GM12878 (cell line): Measurements from ENCODE around the gene CTAGE9. TPM values are rescaled to one million over a fixed set of nuclear protein-coding genes. Genes with fewer than 3 reads are reported as not detected.

Experiments used
- ATAC-seq: fragments of 200-7000 bp; cut with Tn5 transposase; 3 replicates; pipeline ENCODE4 v1.9.1; 2020; ENCODE audit warnings: mild to moderate bottlenecking, moderate library complexity
- BruUV-seq: library from RNA; stranded (reverse); fragments of 400-500 nt; replicated peaks from 2 replicates; lab custom pipeline; 2021; lab: Mats Ljungman, UMichigan
- CTCF ChIA-PET: fragments of 300-600 bp; sonication (Branson Sonifier 250); formaldehyde crosslinking; extraction: SDS; loops from one replicate; lab custom pipeline; 2021; ENCODE audit warnings: inconsistent platforms; lab: Yijun Ruan, JAX
- POLR2A ChIA-PET: fragments of 350-600 bp; formaldehyde crosslinking; extraction: SDS; loops from one replicate; lab custom pipeline; 2021; ENCODE audit warnings: inconsistent platforms; lab: Charles Lee
- RAD21 ChIA-PET: fragments of 300-600 bp; sonication (Branson Sonifier 250); formaldehyde crosslinking; loops from one replicate; lab custom pipeline; 2023; ENCODE audit warnings: antibody characterized with exemption; ENCODE audit not compliant: unreplicated experiment; lab: Charles Lee
- SMC1A ChIA-PET: fragments of 300-600 bp; sonication (Branson Sonifier 250); formaldehyde crosslinking; loops from one replicate; lab custom pipeline; 2023; ENCODE audit not compliant: unreplicated experiment, uncharacterized antibody; lab: Charles Lee
- DNase-seq: peaks from one replicate; pipeline ENCODE4 v3.0.0-alpha.2; 2011; ENCODE audit warnings: low read depth, low spot score
- FAIRE-seq: peaks from 3 replicates; lab custom pipeline; 2011; peaks lifted over from hg19 to GRCh38; lab: Jason Lieb, UNC
- H2AFZ ChIP-seq: 2 replicates; pipeline ENCODE4 v1.6.0; 2011; ENCODE audit warnings: low read depth, low read length, control low read depth; ENCODE audit not compliant: control insufficient read depth
- H3K27ac ChIP-seq: 2 replicates; pipeline ENCODE4 v1.5.1; 2011; ENCODE audit warnings: control low read depth; ENCODE audit not compliant: control insufficient read depth, insufficient read depth
- H3K27me3 ChIP-seq, 2 experiments: replicated peaks in 1 of 2; 2 replicates each; pipeline versions ENCODE4 v1.6.0 to v1.6.1; 2011; ENCODE audit warnings: low read length in 1 of 2; ENCODE audit not compliant: control insufficient read depth in 2 of 2, insufficient read depth in 2 of 2
- H3K36me3 ChIP-seq, 2 experiments: 2 replicates each; pipeline ENCODE4 v1.5.1; 2011; ENCODE audit warnings: low read length in 1 of 2; ENCODE audit not compliant: control insufficient read depth in 2 of 2, insufficient read depth in 2 of 2
- H3K4me1 ChIP-seq: 2 replicates; pipeline ENCODE4 v1.6.1; 2011; ENCODE audit warnings: mild to moderate bottlenecking, low read length, moderate library complexity, mixed read lengths; ENCODE audit not compliant: control insufficient read depth, insufficient read depth
- H3K4me2 ChIP-seq: 2 replicates; pipeline ENCODE4 v1.6.0; 2011; ENCODE audit warnings: control low read depth; ENCODE audit not compliant: control insufficient read depth, insufficient read depth
- H3K4me3 ChIP-seq: fragments of 200-600 bp; sonication (generic); 2 replicates; pipeline ENCODE4 v1.5.1; 2016
- H3K79me2 ChIP-seq: 2 replicates; pipeline ENCODE4 v1.6.0; 2011; ENCODE audit warnings: low read length; ENCODE audit not compliant: control insufficient read depth, insufficient read depth
- H3K9ac ChIP-seq: 2 replicates; pipeline ENCODE4 v1.8.0; 2011; ENCODE audit warnings: low read length, control low read depth, mixed read lengths; ENCODE audit not compliant: control insufficient read depth, insufficient read depth
- H3K9me3 ChIP-seq: replicated peaks from 3 replicates; pipeline ENCODE4 v1.5.1; 2011; ENCODE audit warnings: mild to moderate bottlenecking, low read length; ENCODE audit not compliant: control insufficient read depth, insufficient read depth
- H4K20me1 ChIP-seq: 2 replicates; pipeline ENCODE4 v1.6.0; 2011; ENCODE audit not compliant: control insufficient read depth, insufficient read depth
- BACH1 ChIP-seq: fragments of 450-650 bp; IDR thresholded peaks from 2 replicates; pipeline ENCODE4 v1.6.1; 2017; ENCODE audit warnings: mild to moderate bottlenecking, borderline replicate concordance
- BCL11A ChIP-seq: IDR thresholded peaks from 2 replicates; pipeline ENCODE4 v1.6.1; 2011; ENCODE audit warnings: low read depth, low read length
- CREB1 ChIP-seq: IDR thresholded peaks from 2 replicates; pipeline ENCODE4 v1.6.1; 2012; ENCODE audit warnings: low read depth, mild to moderate bottlenecking, inconsistent platforms
- HCFC1 ChIP-seq: fragments of 150-350 bp; IDR thresholded peaks from 2 replicates; pipeline ENCODE4 v1.6.1; 2014; ENCODE audit warnings: low read length
- NFIC ChIP-seq: IDR thresholded peaks from 2 replicates; pipeline ENCODE4 v1.6.1; 2012; ENCODE audit warnings: low read depth, mild to moderate bottlenecking, inconsistent platforms, low read length, moderate library complexity
- PBX3 ChIP-seq: IDR thresholded peaks from 2 replicates; pipeline ENCODE4 v1.6.1; 2011; ENCODE audit warnings: mild to moderate bottlenecking, low read depth, low read length, moderate library complexity; ENCODE audit not compliant: insufficient replicate concordance
- RUNX3 ChIP-seq: IDR thresholded peaks from 2 replicates; pipeline ENCODE4 v1.6.1; 2012; ENCODE audit warnings: low read length, inconsistent platforms
- SMARCA5 ChIP-seq: fragments of 450-650 bp; IDR thresholded peaks from 2 replicates; pipeline ENCODE4 v1.6.1; 2017; ENCODE audit warnings: mild to moderate bottlenecking
- SMC3 ChIP-seq: IDR thresholded peaks from 2 replicates; pipeline ENCODE4 v1.6.1; 2011; ENCODE audit warnings: low read length, improper control_type of control experiment, borderline replicate concordance
- ZNF384 ChIP-seq: IDR thresholded peaks from 2 replicates; pipeline ENCODE4 v1.6.1; 2012; ENCODE audit warnings: low read depth, mild to moderate bottlenecking, low read length, improper control_type of control experiment, borderline replicate concordance
- WGBS: methylation state at CpG from one replicate; pipeline ENCODE4 v1.1.6; 2016; ENCODE audit warnings: low lambda C conversion rate; ENCODE audit not compliant: insufficient replicate concordance, insufficient coverage; ENCODE audit errors: missing lambda C conversion rate; 5-methylcytosine and 5-hydroxymethylcytosine counted together
- in situ Hi-C: fragments of 300-500 bp; cut with MboI; formaldehyde crosslinking; loops from 9 replicates; pipeline ENCODE4 v1.14.3; 2018; ENCODE audit warnings: mixed read lengths
- intact Hi-C: fragments of 100-400 bp; cut with micrococcal nuclease; formaldehyde crosslinking; loops from one replicate; pipeline ENCODE4 v1.14.2; 2022; ENCODE audit not compliant: unreplicated experiment
- polyA plus RNA-seq, 11 experiments: library from polyadenylated mRNA; depleted of rRNA in 4 of 11; unstranded in 6 of 11; stranded (reverse) in 5 of 11; fragments of >200 nt; fragmentation: Nextera tagmentation in 4 of 11; fragmentation: Illumina TruSeq in 1 of 11; extraction: Ambion mirVana in 4 of 11; extraction: Trizol in 1 of 11; gene quantifications; 1 replicate in 1 of 11; 2 replicates in 10 of 11; pipeline versions ENCODE4 v1.2.1 to v1.2.3, GENCODE V29; 2011 to 2016; ENCODE audit warnings: inconsistent platforms in 2 of 11, missing spikeins in 2 of 11, low read depth in 1 of 11
- total RNA-seq, 4 experiments: library from RNA; depleted of rRNA in 3 of 4; stranded (reverse); fragments of >200 nt in 3 of 4; fragmentation: Illumina TruSeq in 1 of 4; extraction: Trizol in 1 of 4; gene quantifications; 2 replicates each; pipeline versions ENCODE4 v1.2.1 to v1.2.3, GENCODE V29; 2013 to 2021

The CTAGE9 gene
- total and polyA plus RNA-seq, 10 of the 15 experiments (the other 5 are each of a cell fraction or from before 2014, with no cell fraction given) = 0.06 TPM; not detected in 9

- Histone ChIP-seq H4K20me1 (no peaks in the 10 kb centered on the region), H3K4me2 (no peak overlapping the region), H3K27me3 (no peaks in the 10 kb centered on the region), H3K36me3 (no peaks in the 10 kb centered on the region), H3K27ac (no peak overlapping the region), H3K79me2 (no peaks in the 10 kb centered on the region), H3K4me1 (no peaks in the 10 kb centered on the region), H2AFZ (no peak overlapping the region), H3K9ac (no peak overlapping the region), H3K4me3 (no peak overlapping the region), H3K9me3 (no peaks in the 10 kb centered on the region)
- POLR2A ChIA-PET = no interaction called here
- WGBS = 92% methylated on average over 3 of the region's 5 CpGs
- CTCF ChIA-PET = no interaction called here
- BruUV-seq = no TSS peak
- TF ChIP-seq BACH1 (no peak), SMARCA5 (no peak), NFIC (no peak), SMC3 (no peak), RUNX3 (no peak), HCFC1 (no peak), PBX3 (no peak), BCL11A (no peak), CREB1 (no peak), ZNF384 (no peak)
- ATAC-seq (no peak), DNase-seq (no peak), FAIRE-seq (no peak)
- RAD21 ChIA-PET = no interaction called here
- in situ Hi-C loops = no loop called here
- SMC1A ChIA-PET = no interaction called here
- intact Hi-C loops = no loop called here
Observed at GRCh38 chr6:131727467-131727866, 16.6 kb upstream of the CTAGE9 start.
